Stimulated activated CD8-positive, alpha-beta memory T cell treated with anti-CD3 and anti-CD28 coated beads, Interleukin-2, amount 100 ng/mL, for 1 hour (primary cell): ENCODE data around the gene ADAMTS17.

Experiments
- DNase-seq, 2 donors: peaks; one replicate each; pipeline ENCODE4 v3.0.0-alpha.2; 2020; ENCODE audit warnings: low read depth in 2 of 2

ADAMTS17 gene

GRCh38 chr15:100112061-100112420, 229.7 kb downstream of the ADAMTS17 start:
- no peak for DNase-seq

- DNase-seq: no peak
These were observed 230.4 kb downstream of the ADAMTS17 start for GRCh38 chr15:100111125-100112060.

DNA sequence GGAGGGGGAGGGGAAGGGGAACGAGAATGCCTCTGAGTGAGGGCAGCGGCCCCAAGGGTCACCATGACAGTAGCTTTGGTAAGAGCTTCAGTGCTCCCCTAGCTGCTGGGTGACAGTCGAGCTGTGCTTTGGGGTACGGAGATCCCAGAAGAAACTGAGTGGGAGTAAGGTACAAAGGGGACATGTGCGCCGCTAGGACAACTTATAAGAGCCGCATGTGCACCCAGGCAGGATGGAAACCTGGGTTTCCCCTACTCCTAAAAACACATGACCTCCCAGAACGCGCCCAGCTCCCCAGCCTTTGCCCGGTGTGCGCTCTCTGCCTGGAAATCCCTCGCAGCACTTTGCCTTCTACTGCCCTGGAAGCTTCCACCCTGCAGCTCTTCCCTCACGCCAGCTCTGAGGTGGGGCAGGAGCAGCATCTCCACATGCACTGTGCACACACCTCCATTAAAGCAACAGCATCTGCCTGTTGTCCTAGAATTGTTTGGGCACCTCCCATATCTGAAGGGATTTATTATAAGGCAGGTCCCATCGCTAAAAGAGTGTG, 232.2 kb downstream of the ADAMTS17 start:
- DNase-seq: no peak

- DNase-seq: no peak
These were observed 232.9 kb downstream of the ADAMTS17 start for GRCh38 chr15:100108846-100109245.

DNA sequence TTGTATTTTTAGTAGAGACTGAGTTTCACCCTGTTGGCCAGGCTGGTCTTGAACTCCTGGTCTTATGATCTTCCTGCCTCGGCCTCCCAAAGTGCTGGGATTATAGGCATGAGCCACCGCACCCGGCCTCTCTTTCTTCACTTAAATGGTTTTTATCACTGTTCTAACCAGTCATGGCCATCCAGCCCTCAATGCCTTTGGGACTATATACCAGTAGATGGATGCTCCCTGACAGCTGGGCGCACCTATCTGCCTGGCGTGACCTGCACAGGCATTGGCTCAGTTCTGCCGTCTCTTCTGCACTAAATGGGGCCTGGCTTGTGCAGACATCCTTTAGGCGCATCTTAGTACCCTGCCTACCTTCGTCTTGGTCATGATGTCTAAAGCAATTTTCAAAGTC, 233.4 kb downstream of the ADAMTS17 start:
- DNase-seq: no peak

- no peak for DNase-seq
These were observed 234.1 kb downstream of the ADAMTS17 start for GRCh38 chr15:100107606-100108225.

GRCh38 chr15:100107151-100107550, 234.6 kb downstream of the ADAMTS17 start:
- DNase-seq: no peak

DNA sequence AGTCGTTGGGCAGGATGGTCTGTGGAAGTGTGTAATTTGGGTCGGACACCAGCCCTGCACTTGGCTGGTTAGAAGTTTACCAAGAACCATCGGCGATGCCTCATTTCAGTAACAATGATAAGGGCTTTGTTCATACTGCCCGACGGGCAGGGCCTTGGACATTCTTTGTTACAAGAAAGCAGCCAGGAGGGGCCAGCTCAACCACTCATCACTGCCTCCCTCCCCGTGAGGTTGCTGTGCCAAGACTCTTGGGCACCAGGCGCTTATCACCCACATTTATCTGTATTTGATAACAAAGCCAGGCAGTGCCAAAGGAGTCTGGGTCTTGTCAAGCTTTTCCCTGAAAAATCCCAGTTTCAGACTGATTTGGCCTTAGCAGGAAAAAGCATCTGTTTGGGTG, 235.0 kb downstream of the ADAMTS17 start:
- DNase-seq: no peak

DNA sequence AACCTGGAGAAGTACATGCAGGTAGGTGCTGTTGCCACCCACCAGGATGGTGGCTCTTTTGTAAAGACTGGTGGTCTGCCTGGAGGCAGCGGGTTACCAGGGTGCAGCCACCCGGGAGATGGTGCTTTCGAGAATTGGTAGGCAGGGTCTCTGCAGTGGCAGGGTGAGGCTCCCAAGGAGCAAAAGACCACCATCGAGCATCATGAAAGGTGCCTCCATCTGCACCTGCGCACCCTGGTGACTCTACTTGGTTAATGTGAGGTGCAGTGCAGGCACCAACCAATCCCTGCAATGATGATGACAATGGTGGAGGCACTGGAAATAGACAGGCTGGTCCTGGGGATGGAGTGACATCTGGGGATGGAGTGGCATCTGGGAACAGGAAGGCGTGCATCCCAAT, 236.7 kb downstream of the ADAMTS17 start:
- DNase-seq: no peak

GRCh38 chr15:100104245-100104644, 237.5 kb downstream of the ADAMTS17 start:
- no peak for DNase-seq

DNA sequence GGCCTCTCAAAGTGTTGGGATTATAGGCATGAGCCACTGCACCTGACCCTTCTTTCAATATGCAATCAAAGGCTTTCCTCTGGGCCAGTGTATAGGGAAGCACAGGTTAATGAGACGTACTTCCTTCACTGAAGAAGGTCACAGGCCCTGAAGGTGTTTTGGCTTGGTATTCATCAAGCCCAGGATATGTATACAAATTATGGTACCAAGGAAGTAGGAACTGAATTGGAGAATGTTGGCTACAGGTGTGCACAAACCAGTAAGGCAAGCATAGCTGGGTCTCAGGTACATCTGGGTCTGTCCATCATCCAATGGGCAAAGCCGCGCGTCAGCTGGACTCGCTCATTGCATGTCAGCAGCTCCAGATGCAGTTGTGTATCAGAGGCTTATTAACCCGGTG, 237.9 kb downstream of the ADAMTS17 start:
- no peak for DNase-seq

DNA sequence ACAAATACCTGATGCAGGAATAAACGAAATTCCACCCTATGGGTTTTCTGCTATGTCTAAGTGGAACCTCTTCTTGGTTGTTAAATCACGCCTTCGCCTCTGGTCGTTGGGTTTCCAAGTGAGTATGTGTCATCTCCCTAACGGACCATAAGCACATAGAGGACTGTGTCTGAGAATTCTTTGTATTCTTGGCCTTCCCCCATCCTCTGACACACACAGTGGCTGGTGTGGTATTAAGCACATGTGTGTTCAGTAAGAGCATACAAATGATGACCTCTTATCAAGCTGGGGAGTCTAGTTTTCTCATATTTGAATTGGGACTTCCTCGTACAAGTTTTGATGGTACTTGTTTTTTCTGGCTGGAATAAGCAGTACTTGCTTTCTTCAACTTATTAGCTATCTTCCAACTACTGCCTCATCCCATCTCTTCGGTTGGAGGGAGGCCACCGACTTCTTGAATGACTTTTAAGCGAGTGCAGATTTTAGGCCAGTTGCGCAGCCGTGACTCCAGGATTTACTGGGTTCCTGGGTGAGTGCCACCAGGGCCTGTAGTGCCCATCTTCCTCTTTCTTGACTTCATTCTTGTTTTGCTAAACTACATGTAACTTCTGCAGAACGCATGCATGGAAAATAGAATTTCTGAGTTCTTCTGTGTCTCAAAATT, 240.2 kb downstream of the ADAMTS17 start:
- no peak for DNase-seq

GRCh38 chr15:100100926-100101325, 240.8 kb downstream of the ADAMTS17 start:
- DNase-seq: no peak

DNA sequence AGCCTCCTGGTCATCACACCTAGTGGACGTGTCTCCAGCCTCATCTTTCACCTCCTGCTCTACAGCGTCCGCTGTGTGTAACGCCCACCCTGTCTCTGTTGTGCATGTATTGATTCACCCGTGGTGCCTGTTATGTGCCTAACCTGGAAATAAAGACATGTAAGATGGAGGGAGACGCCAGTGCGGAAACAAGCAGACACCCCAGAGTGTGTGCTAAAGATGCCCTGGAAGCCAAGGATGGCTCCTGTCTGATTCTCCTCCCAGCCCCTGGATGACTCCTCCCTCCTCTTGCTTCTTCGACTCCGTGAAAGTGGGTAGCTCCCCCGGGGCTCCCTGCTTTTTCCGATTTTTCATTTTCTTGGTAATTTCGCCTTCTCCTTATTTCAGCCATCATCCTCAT, 241.8 kb downstream of the ADAMTS17 start:
- DNase-seq: no peak

- DNase-seq: no peak
These were observed 243.1 kb downstream of the ADAMTS17 start for GRCh38 chr15:100098705-100099104.

DNA sequence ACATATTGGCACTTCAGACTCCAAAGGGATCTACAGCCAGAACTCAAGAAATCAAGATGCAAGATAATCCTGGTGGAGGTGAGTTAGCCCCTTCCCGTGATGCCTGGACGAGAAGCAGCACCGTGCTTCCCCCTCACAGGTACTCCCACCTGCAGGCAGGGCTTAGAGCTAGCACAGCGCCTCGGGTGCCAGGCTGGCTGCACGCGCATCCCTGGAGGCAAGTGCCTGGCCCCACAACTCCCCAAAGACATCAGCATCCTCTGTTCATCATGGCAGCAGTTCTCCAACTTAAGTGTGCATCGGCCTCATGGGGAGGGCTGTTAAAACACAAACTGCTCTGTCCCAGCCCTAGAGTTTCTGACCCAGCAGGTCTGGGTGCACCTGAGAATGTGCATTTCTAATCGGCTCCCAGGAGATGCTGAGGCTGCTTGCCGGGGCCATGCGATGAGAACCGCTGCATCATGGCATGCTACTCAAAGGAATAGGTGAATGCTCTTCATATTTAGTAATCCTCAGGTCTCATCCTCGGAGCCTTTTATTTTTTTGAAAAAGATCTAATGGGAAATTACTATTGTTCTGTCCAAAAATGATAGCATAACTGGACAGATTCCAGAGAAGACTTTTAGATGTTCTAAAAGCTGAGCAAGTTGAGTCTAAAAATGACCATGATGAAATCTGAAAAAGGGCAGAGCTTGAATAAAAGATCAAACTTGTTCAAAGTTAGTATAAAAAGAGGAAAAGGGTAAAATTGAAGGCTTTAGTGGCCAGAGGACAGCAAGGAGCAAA, 244.2 kb downstream of the ADAMTS17 start:
- no peak for DNase-seq

GRCh38 chr15:100096700-100097099, 245.1 kb downstream of the ADAMTS17 start:
- no peak for DNase-seq

- no peak for DNase-seq
These were observed 245.6 kb downstream of the ADAMTS17 start for GRCh38 chr15:100096248-100096600.

DNA sequence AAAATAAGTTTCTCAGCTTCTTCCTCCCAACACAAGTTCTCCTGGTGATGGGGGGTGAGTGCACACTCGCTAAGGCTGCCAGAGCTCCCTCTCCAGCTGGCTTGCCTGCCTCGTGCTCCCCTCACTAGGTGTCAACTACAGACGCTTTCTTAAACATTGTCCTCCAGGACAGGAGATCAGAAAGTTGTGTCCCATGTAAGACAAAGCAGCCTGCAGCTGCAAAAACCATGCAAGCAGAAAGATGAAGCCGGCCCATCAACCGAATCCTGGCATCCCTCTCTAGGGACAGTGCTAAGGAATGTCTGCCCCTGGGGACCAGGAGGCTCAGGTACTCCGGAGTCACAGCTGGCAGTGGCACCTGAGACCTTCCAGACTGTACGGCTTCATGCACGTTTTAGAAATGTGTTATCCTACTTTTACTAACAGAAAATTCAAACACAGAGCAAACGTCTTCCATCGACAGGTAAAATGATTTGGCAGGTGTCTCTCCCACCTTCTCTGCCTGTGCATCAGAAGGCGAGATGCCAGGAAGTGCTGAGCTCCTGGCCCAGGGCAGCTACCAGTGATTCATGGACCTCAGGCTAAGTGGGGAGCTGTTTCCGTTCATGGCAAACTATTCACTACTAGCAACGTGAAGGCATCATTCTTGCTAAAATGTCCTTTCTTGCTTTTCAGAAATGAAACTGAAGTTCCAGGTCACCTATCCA, 246.1 kb downstream of the ADAMTS17 start:
- no peak for DNase-seq

DNA sequence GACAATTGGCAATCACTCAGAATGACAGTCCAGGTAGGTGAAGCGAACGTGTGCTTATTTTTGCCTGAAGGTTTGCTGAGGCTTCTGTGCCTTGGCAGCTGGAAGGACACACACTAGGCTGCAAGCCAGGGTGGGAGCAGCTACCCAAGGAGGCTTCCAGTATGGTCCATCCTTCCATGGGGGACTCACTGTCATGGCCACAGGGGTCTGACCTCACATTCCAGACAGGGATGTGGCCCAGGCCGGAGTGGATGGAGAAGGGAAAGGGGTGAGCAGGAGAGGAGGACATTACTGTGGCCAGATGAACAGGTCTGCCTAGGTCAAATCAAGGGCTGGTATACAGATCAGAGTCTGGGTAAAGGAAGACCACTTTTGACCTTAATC, 247.7 kb downstream of the ADAMTS17 start:
- DNase-seq: no peak
